GM23338 (cell line): ENCODE results near the gene CHAC1.

Experiments used
- EZH2 ChIP-seq: fragments of 200-600 bp; sonication (generic); IDR thresholded peaks from one replicate; pipeline ENCODE4 v1.8.0; 2017; ENCODE audit warnings: antibody characterized with exemption, mild to moderate bottlenecking, low read depth; ENCODE audit not compliant: unreplicated experiment
- POLR2AphosphoS5 ChIP-seq: IDR thresholded peaks from 2 replicates; pipeline ENCODE4 v1.6.1; 2016; ENCODE audit warnings: antibody characterized with exemption, low read depth
- ZNF114 ChIP-seq: fragments of 250-450 bp; sonication (Bioruptor Pico); IDR thresholded peaks from 2 replicates; pipeline ENCODE4 v1.5.0; 2020; ENCODE audit warnings: mild to moderate bottlenecking, moderate library complexity
- TF ChIP-seq, protein P1 (sequence below), 2 experiments: fragments of 200-600 bp in 1 of 2; sonication (generic) in 1 of 2; conservative IDR thresholded peaks; 2 replicates each; pipeline versions ENCODE4 v1.5.1 to v1.6.1; 2016 to 2017; ENCODE audit warnings: antibody characterized with exemption in 2 of 2, low read depth in 2 of 2, mild to moderate bottlenecking in 2 of 2, moderate library complexity in 1 of 2

DNA sequence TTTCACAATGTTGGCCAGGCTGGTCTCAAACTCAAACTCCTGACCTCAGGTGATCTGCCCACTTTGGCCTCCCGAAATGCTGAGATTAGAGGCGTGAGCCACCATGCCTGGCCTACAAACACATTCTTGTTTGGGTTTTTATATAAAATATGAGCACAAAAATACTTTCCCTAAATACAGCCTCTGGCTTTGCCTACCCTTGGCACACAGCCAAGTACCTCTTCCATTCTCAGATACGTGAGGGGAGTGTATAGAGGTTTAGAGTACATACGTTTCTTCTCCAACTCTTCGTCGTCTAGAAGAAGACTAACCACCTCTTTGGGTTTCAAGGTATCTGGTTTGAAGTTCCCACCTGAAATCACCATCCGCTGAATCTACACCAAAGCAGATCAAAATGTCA is 33.5 kb downstream of the CHAC1 start:
- TF ChIP-seq, protein P1, sequence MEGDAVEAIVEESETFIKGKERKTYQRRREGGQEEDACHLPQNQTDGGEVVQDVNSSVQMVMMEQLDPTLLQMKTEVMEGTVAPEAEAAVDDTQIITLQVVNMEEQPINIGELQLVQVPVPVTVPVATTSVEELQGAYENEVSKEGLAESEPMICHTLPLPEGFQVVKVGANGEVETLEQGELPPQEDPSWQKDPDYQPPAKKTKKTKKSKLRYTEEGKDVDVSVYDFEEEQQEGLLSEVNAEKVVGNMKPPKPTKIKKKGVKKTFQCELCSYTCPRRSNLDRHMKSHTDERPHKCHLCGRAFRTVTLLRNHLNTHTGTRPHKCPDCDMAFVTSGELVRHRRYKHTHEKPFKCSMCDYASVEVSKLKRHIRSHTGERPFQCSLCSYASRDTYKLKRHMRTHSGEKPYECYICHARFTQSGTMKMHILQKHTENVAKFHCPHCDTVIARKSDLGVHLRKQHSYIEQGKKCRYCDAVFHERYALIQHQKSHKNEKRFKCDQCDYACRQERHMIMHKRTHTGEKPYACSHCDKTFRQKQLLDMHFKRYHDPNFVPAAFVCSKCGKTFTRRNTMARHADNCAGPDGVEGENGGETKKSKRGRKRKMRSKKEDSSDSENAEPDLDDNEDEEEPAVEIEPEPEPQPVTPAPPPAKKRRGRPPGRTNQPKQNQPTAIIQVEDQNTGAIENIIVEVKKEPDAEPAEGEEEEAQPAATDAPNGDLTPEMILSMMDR (conservative IDR thresholded peaks at IDR 0.05; ENCODE audit: low read depth in 2 of 2): no peak
- TF ChIP-seq EZH2 (no peak), POLR2AphosphoS5 (no peak), ZNF114 (no peak)
